Measurements from ENCODE around the gene CNTN2. TPM values are rescaled to one million over a fixed set of nuclear protein-coding genes. Genes with fewer than 3 reads are reported as not detected.

CNTN2 gene
- total and polyA plus RNA-seq, 11 donors: 0.04 to 2.4 (median 0.19) TPM; not detected in 3

DNA sequence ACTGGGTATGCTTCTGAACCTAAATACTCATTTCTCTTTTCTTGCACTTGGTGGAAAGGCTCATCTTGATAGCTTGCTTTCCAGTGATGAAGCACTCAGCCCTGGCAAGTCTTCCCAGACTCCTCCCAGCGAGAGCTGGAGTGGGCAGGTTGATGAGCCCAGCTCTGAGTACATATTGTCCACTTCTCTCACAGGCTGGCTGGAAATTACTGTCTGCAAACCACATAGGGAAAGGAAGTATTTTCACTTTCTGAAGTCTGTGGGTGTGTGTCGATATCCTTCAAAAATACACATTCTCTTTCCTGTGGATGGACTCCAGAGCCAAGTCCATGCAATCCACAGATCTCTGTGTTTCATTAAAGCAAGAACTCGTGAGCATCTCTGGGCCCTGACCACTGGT lies 38.7 kb upstream of the CNTN2 start:
- Histone ChIP-seq H3K27me3 (peaks cover 0 to 7% (median 0%) of the 10 kb centered on the region in 9 donors), H3K36me3 (no peaks in the 10 kb centered on the region), H3K9me3 (no peaks in the 10 kb centered on the region), H3K27ac (no peak overlapping the region), H3K4me1 (peaks cover 0 to 9% (median 0%) of the 10 kb centered on the region in 12 donors), H3K4me3 (no peak overlapping the region)
- TF ChIP-seq, protein P1, sequence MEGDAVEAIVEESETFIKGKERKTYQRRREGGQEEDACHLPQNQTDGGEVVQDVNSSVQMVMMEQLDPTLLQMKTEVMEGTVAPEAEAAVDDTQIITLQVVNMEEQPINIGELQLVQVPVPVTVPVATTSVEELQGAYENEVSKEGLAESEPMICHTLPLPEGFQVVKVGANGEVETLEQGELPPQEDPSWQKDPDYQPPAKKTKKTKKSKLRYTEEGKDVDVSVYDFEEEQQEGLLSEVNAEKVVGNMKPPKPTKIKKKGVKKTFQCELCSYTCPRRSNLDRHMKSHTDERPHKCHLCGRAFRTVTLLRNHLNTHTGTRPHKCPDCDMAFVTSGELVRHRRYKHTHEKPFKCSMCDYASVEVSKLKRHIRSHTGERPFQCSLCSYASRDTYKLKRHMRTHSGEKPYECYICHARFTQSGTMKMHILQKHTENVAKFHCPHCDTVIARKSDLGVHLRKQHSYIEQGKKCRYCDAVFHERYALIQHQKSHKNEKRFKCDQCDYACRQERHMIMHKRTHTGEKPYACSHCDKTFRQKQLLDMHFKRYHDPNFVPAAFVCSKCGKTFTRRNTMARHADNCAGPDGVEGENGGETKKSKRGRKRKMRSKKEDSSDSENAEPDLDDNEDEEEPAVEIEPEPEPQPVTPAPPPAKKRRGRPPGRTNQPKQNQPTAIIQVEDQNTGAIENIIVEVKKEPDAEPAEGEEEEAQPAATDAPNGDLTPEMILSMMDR (IDR thresholded peaks at IDR 0.05): no peak
- TF ChIP-seq POLR2A (IDR thresholded peaks at IDR 0.05): no peak
- intact Hi-C loops (cut with DNase I): no loop called here
- 39 to 75% (median 66%) methylated on average over 3 of the region's 3 CpGs for WGBS, 4 donors
- DNase-seq (no peak), ATAC-seq (no peak)

DNA sequence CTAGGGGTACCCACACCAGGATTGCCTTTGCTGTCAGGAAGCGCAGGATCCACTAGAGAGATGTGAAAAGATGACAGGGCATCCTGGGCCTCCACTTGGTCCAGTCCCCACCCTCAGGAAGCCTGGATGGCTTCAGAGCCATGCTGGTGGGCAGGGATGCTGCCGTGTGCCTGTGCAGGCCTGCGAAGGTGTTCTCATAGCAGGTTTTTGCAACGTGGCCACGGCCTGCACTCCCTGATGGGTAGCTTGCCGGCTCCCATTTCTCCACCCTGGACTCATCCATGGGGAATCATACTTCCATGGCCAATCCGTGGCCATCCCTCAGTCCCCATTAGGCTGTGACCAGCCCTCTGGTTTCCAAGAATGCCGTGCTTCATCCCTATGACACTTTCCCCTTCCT lies 34.1 kb upstream of the CNTN2 start:
- DNase-seq (no peak), ATAC-seq (no peak)
- H3K27ac ChIP-seq: no peak overlapping the region
- no peaks in the 10 kb centered on the region for H3K36me3 ChIP-seq
- intact Hi-C loops (cut with DNase I): no loop called here
- WGBS, 4 donors: 76 to 89% (median 85%) methylated on average over 6 to 8 of the region's 8 CpGs
- peaks cover 0 to 7% (median 0%) of the 10 kb centered on the region in 9 donors for H3K27me3 ChIP-seq
- no peak overlapping the region for H3K4me3 ChIP-seq
- no peaks in the 10 kb centered on the region for H3K9me3 ChIP-seq
- TF ChIP-seq, protein P1 (IDR thresholded peaks at IDR 0.05): no peak
- TF ChIP-seq POLR2A (IDR thresholded peaks at IDR 0.05): no peak
- peaks cover 0 to 15% (median 4%) of the 10 kb centered on the region in 12 donors for H3K4me1 ChIP-seq

DNA sequence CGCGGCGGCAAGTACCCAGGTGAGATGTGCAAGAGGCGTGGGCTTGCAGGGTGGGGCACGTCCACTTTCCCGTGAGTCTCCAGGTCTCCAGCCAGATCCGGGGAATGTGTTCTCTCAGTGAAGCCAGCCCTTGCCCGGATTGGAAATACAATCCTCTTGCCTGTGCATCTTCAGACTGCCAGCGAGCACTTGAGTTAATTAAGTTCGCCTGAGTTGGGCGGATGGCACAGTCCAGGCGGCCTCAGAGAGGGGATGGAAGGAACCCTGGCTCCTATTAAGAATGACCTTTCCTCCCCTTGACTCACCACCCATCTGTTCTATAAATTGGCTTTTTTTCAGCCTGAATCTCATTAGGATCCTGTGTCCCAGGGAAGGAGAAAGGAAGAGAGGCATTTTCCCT lies 33.3 kb upstream of the CNTN2 start:
- TF ChIP-seq POLR2A (IDR thresholded peaks at IDR 0.05): no peak
- TF ChIP-seq, protein P1 (IDR thresholded peaks at IDR 0.05): no peak
- no peak overlapping the region for H3K4me3 ChIP-seq
- WGBS, 4 donors: 92 to 96% (median 94%) methylated on average over 12 of the region's 12 CpGs
- ATAC-seq: no peak
- DNase-seq: no peak
- H3K27ac ChIP-seq: no peak overlapping the region
- peaks cover 0 to 7% (median 0%) of the 10 kb centered on the region in 9 donors for H3K27me3 ChIP-seq
- H3K36me3 ChIP-seq: no peaks in the 10 kb centered on the region
- H3K4me1 ChIP-seq: peaks cover 0 to 23% (median 6%) of the 10 kb centered on the region in 12 donors
- intact Hi-C loops (cut with DNase I): no loop called here
- no peaks in the 10 kb centered on the region for H3K9me3 ChIP-seq

DNA sequence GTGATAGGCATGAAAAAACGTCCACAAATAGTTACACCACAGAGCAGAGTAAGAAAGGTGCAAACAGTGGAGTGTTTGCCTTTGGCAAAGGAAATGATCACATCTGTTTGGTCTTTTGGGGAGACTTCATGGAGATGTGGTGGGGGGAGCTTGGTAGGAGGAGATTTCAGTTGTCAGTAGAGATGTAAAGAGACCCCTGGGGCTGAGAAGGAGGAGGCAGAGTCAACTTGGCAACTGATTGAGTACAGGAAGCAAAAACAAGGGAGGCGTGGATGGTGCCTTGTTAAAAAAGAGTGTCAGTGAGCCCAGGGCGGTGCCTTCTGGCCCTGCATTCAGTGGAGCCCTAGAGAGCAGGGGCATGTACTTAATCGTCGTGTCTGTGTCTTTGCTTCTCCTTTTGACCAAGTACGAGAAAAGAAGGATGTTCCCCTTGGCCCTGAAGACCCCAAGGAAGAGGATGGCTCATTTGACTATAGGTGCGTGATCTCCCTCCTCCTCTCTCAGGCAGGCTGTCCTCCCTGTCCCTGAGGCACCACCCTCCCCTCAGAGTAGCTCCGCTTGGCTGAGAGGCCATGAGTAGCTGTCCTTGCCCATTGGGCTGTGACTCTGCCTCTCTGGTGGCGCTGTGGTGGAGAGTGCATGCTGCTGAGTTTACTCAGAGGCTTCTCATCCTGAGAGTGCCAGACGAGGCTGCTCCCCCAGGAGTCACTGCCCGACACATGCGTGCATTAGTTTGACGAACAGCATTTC lies 30.4 kb upstream of the CNTN2 start:
- ATAC-seq: no peak
- WGBS, 4 donors: 65 to 68% (median 66%) methylated on average over 12 to 13 of the region's 13 CpGs
- Histone ChIP-seq H3K27me3 (no peaks in the 10 kb centered on the region), H3K27ac (no peak overlapping the region), H3K9me3 (no peaks in the 10 kb centered on the region), H3K4me1 (peaks cover 0 to 25% (median 6%) of the 10 kb centered on the region in 12 donors), H3K4me3 (no peak overlapping the region), H3K36me3 (no peaks in the 10 kb centered on the region)
- intact Hi-C loops (cut with DNase I): no loop called here
- TF ChIP-seq POLR2A (IDR thresholded peaks at IDR 0.05): no peak
- TF ChIP-seq, protein P1 (IDR thresholded peaks at IDR 0.05): no peak
- DNase-seq: no peak
